Measurements from ENCODE around the gene RCSD1. TPM values are rescaled to one million over a fixed set of nuclear protein-coding genes. Genes with fewer than 3 reads are reported as not detected.

Gene RCSD1
- total and polyA plus RNA-seq, 2 of the 4 experiments (the other 2 are of a cell fraction) = 0.03 TPM; not detected in 1

DNA sequence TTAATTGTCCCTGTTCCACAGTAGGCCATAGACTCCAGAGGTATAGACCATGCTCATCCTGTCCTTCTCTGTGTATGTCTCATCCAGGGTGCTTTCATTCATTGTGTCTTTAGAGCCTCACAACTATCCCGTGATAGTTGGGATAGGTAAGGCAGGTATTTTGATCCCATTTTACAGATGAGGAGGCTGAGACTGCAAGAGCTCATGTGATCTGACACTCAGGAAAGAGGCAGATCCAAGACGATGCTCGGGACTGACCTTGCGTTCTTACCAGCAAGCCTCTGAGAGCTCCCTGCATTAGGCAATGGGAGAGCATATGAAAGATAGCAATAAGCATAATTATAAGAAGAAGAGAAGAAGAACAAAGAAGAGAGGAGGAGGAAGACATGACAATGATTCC, 42.8 kb downstream of the RCSD1 start:
- Histone ChIP-seq H3K9me3 (ENCODE audit: control insufficient read depth, insufficient read depth, low read length) (no peaks in the 10 kb centered on the region), H3K4ac (ENCODE audit: low read depth, low read length) (no peak overlapping the region), H2BK5ac (ENCODE audit: low read depth, low read length, poor library complexity, severe bottlenecking) (no peak overlapping the region), H3K9me1 (ENCODE audit: insufficient read depth, low read length) (no peaks in the 10 kb centered on the region), H4K20me1 (ENCODE audit: insufficient read depth, low read length) (no peaks in the 10 kb centered on the region), H3K23ac (ENCODE audit: low read depth, low read length) (no peak overlapping the region), H3K79me1 (ENCODE audit: low read depth in 1 of 2, low read length in 2 of 2) (no peaks in the 10 kb centered on the region), H2AK5ac (ENCODE audit: low read depth, low read length) (no peak overlapping the region), H3K27ac (ENCODE audit: insufficient read depth, low read length) (no peak overlapping the region), H3K14ac (replicated peaks; ENCODE audit: low read depth, low read length) (no peak overlapping the region), H2AK9ac (replicated peaks; ENCODE audit: low read depth, low read length, poor library complexity) (no peak overlapping the region), H4K91ac (ENCODE audit: insufficient read depth, low read depth, low read length) (no peak overlapping the region), H3K4me1 (ENCODE audit: control insufficient read depth, insufficient read depth, low read length) (no peaks in the 10 kb centered on the region), H3K18ac (ENCODE audit: low read depth, low read length) (no peak overlapping the region), H2AFZ (replicated peaks; ENCODE audit: low read length, poor library complexity) (no peak overlapping the region), H3K4me2 (ENCODE audit: low read depth, low read length) (no peak overlapping the region), H2BK15ac (ENCODE audit: low read depth, low read length) (no peak overlapping the region), H2BK20ac (ENCODE audit: low read depth, low read length) (no peak overlapping the region), H3K9ac (ENCODE audit: low read depth, low read length) (no peak overlapping the region), H4K8ac (ENCODE audit: low read depth in 2 of 2, low read length in 2 of 2) (no peak overlapping the region), H3K4me3 (ENCODE audit: insufficient read depth, low read depth, low read length) (no peak overlapping the region), H3K27me3 (ENCODE audit: control insufficient read depth, insufficient read depth, low read length) (peaks cover 29% of the 10 kb centered on the region), H3K56ac (ENCODE audit: extremely low read depth, insufficient read depth, low read length) (no peak overlapping the region), H3K36me3 (ENCODE audit: control insufficient read depth, insufficient read depth, low read length) (no peaks in the 10 kb centered on the region), H2BK120ac (ENCODE audit: low read depth, low read length) (no peak overlapping the region), H4K5ac (ENCODE audit: low read depth, low read length) (no peak overlapping the region)
- in situ Hi-C loops (cut with MboI; ENCODE audit: low sequenced_read_pairs) (no loop called here), intact Hi-C loops (cut with micrococcal nuclease) (no loop called here), dilution Hi-C loops (cut with HindIII; ENCODE audit: low sequenced_read_pairs, unreplicated experiment) (no loop called here)
- ATAC-seq (ENCODE audit: low read depth) (no peak), DNase-seq (no peak)
- BruUV-seq (replicated peaks) = no TSS peak
- TF ChIP-seq SMC3 (IDR thresholded peaks at IDR 0.05; ENCODE audit: low read depth, low read length) (no peak), RFX5 (IDR thresholded peaks at IDR 0.05; ENCODE audit: low read depth, low read length) (no peak), POLR2A (IDR thresholded peaks at IDR 0.05; ENCODE audit: low read depth, low read length) (no peak), MAZ (IDR thresholded peaks at IDR 0.05; ENCODE audit: borderline replicate concordance, low read depth, low read length) (no peak), RCOR1 (IDR thresholded peaks at IDR 0.05; ENCODE audit: insufficient replicate concordance, low read length) (no peak), CHD1 (IDR thresholded peaks at IDR 0.05; ENCODE audit: low read depth, low read length) (no peak), NFE2L2 (IDR thresholded peaks at IDR 0.05; ENCODE audit: low read depth, low read length) (no peak), BHLHE40 (IDR thresholded peaks at IDR 0.05; ENCODE audit: low read depth, low read length) (no peak), MXI1 (IDR thresholded peaks at IDR 0.05; ENCODE audit: borderline replicate concordance, low read depth, low read length) (no peak), RAD21 (IDR thresholded peaks at IDR 0.05; ENCODE audit: low read length) (no peak), FOS (IDR thresholded peaks at IDR 0.05; ENCODE audit: low read depth, low read length) (no peak), CEBPB (IDR thresholded peaks at IDR 0.05; ENCODE audit: low read depth, low read length) (no peak), MAFK (IDR thresholded peaks at IDR 0.05; ENCODE audit: low read depth, low read length) (no peak)
- TF ChIP-seq, protein P1, sequence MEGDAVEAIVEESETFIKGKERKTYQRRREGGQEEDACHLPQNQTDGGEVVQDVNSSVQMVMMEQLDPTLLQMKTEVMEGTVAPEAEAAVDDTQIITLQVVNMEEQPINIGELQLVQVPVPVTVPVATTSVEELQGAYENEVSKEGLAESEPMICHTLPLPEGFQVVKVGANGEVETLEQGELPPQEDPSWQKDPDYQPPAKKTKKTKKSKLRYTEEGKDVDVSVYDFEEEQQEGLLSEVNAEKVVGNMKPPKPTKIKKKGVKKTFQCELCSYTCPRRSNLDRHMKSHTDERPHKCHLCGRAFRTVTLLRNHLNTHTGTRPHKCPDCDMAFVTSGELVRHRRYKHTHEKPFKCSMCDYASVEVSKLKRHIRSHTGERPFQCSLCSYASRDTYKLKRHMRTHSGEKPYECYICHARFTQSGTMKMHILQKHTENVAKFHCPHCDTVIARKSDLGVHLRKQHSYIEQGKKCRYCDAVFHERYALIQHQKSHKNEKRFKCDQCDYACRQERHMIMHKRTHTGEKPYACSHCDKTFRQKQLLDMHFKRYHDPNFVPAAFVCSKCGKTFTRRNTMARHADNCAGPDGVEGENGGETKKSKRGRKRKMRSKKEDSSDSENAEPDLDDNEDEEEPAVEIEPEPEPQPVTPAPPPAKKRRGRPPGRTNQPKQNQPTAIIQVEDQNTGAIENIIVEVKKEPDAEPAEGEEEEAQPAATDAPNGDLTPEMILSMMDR (conservative IDR thresholded peaks at IDR 0.05; ENCODE audit: low read depth, low read length) = no peak
- TF ChIP-seq, protein P2, sequence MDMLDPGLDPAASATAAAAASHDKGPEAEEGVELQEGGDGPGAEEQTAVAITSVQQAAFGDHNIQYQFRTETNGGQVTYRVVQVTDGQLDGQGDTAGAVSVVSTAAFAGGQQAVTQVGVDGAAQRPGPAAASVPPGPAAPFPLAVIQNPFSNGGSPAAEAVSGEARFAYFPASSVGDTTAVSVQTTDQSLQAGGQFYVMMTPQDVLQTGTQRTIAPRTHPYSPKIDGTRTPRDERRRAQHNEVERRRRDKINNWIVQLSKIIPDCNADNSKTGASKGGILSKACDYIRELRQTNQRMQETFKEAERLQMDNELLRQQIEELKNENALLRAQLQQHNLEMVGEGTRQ (IDR thresholded peaks at IDR 0.05; ENCODE audit: low read depth, low read length) = no peak
- TF ChIP-seq, protein P3, sequence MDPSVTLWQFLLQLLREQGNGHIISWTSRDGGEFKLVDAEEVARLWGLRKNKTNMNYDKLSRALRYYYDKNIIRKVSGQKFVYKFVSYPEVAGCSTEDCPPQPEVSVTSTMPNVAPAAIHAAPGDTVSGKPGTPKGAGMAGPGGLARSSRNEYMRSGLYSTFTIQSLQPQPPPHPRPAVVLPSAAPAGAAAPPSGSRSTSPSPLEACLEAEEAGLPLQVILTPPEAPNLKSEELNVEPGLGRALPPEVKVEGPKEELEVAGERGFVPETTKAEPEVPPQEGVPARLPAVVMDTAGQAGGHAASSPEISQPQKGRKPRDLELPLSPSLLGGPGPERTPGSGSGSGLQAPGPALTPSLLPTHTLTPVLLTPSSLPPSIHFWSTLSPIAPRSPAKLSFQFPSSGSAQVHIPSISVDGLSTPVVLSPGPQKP (IDR thresholded peaks at IDR 0.05; ENCODE audit: borderline replicate concordance, low read depth, low read length) = no peak
- whole genome bisulfite sequencing, 2 experiments (ENCODE audit: extremely low coverage in 2 of 2, insufficient read length in 1 of 2) = 80% methylated on average over 1 of the region's 4 CpGs; no CpG with 5 or more reads in 1 of the 2 experiments
- POLR2A ChIA-PET (ENCODE audit: unreplicated experiment) = no interaction called here
- CTCF ChIA-PET = no interaction called here

All from IMR-90 (cell line).